Measurements from ENCODE around the gene TFDP2.

DNA sequence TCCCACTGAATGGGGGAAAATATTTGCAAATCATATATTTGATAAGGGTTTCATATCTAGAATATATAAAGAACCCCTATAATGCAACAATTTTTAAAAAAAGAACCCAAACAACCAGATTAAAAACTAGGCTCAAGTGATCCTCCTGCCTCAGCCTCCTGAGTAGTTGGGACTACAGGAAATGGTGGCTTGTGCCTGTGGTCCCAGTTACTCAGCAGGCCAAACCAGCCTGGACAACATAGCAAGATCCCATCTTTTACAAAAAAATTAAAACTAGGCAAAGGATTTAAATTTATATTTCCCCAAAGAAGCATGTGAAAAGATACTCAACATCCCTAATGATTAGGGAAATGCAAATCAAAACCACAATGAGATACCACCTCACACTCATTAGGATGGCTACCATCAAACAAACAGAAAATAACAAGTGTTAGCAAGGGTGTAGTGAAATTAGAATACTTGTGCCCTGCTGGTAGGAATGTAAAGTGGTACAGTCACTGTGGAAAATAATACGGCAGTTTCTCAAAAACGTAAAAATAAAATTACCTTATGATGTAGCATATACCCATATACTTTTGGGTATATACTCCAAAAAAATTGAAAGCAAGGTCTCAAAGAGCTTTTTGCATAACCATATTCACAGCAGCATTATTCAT, 19.7 kb downstream of the TFDP2 start:
- TF ChIP-seq, protein P1, sequence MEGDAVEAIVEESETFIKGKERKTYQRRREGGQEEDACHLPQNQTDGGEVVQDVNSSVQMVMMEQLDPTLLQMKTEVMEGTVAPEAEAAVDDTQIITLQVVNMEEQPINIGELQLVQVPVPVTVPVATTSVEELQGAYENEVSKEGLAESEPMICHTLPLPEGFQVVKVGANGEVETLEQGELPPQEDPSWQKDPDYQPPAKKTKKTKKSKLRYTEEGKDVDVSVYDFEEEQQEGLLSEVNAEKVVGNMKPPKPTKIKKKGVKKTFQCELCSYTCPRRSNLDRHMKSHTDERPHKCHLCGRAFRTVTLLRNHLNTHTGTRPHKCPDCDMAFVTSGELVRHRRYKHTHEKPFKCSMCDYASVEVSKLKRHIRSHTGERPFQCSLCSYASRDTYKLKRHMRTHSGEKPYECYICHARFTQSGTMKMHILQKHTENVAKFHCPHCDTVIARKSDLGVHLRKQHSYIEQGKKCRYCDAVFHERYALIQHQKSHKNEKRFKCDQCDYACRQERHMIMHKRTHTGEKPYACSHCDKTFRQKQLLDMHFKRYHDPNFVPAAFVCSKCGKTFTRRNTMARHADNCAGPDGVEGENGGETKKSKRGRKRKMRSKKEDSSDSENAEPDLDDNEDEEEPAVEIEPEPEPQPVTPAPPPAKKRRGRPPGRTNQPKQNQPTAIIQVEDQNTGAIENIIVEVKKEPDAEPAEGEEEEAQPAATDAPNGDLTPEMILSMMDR (IDR thresholded peaks at IDR 0.05), result no peak
- TF ChIP-seq, protein P2, sequence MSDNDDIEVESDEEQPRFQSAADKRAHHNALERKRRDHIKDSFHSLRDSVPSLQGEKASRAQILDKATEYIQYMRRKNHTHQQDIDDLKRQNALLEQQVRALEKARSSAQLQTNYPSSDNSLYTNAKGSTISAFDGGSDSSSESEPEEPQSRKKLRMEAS (CRISPR knock-in tag; IDR thresholded peaks at IDR 0.05), result no peak
- TF ChIP-seq ELF4 (CRISPR knock-in tag; IDR thresholded peaks at IDR 0.05; ENCODE audit: low read depth) (no peak), ZNF232 (CRISPR knock-in tag; IDR thresholded peaks at IDR 0.05) (no peak), ZBTB21 (CRISPR knock-in tag; IDR thresholded peaks at IDR 0.05; ENCODE audit: borderline replicate concordance) (no peak), ZNF121 (CRISPR knock-in tag; IDR thresholded peaks at IDR 0.05) (no peak), TEAD4 (CRISPR knock-in tag; IDR thresholded peaks at IDR 0.05) (no peak)
- TF ChIP-seq, protein P3, sequence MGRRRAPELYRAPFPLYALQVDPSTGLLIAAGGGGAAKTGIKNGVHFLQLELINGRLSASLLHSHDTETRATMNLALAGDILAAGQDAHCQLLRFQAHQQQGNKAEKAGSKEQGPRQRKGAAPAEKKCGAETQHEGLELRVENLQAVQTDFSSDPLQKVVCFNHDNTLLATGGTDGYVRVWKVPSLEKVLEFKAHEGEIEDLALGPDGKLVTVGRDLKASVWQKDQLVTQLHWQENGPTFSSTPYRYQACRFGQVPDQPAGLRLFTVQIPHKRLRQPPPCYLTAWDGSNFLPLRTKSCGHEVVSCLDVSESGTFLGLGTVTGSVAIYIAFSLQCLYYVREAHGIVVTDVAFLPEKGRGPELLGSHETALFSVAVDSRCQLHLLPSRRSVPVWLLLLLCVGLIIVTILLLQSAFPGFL (CRISPR knock-in tag; IDR thresholded peaks at IDR 0.05; ENCODE audit: borderline replicate concordance), result no peak
- TF ChIP-seq, protein P4, sequence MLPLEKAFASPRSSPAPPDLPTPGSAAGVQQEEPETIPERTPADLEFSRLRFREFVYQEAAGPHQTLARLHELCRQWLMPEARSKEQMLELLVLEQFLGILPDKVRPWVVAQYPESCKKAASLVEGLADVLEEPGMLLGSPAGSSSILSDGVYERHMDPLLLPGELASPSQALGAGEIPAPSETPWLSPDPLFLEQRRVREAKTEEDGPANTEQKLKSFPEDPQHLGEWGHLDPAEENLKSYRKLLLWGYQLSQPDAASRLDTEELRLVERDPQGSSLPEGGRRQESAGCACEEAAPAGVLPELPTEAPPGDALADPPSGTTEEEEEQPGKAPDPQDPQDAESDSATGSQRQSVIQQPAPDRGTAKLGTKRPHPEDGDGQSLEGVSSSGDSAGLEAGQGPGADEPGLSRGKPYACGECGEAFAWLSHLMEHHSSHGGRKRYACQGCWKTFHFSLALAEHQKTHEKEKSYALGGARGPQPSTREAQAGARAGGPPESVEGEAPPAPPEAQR (CRISPR knock-in tag; IDR thresholded peaks at IDR 0.05), result no peak
- TF ChIP-seq, protein P5, sequence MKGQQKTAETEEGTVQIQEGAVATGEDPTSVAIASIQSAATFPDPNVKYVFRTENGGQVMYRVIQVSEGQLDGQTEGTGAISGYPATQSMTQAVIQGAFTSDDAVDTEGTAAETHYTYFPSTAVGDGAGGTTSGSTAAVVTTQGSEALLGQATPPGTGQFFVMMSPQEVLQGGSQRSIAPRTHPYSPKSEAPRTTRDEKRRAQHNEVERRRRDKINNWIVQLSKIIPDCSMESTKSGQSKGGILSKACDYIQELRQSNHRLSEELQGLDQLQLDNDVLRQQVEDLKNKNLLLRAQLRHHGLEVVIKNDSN (CRISPR knock-in tag; IDR thresholded peaks at IDR 0.05), result no peak

All from WTC11 (cell line).